22Rv1 (cell line): ENCODE results near the gene CFHR2.

Experiments
- H3K27ac ChIP-seq: fragments of 450-650 bp; 2 replicates; pipeline ENCODE4 v1.5.1; 2017
- ZFX ChIP-seq: fragments of 450-650 bp; IDR thresholded peaks from 2 replicates; pipeline ENCODE4 v1.6.1; 2017; ENCODE audit warnings: antibody characterized with exemption, borderline replicate concordance
- TF ChIP-seq, protein P1 (sequence below): fragments of 450-650 bp; IDR thresholded peaks from 2 replicates; pipeline ENCODE4 v1.5.1; 2017; ENCODE audit warnings: mild to moderate bottlenecking

The CFHR2 gene

DNA sequence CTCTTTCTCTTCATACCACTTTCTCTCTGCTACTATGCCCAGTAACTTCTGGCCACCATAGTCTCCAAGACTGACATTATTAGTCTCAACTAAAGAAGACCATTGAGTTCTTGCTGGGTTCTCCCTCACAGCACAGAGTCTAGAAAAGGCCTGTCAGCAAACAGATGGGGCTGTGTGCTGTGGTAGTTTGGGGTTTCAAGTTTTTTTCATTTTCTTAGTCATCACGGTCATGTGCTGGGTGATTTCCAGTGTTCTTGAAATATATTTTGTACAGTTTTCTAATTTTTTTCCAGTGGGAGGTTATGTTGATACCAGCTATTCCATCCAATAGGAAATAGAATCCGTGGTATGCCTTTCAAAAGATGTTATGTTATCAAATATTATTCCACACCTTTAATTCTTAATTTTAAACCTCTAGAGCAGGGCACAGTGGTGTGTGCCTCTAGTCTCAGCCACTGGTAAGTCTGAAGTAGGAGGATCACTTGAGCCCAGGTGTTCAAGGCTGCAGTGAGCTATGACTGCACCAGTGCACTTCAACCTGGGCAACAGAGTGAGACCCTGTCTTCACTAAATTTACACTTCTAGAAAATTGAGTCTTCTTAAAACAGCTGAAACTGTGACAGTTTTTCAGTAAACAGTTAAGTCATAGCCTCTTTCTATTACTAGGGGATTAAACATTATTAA lies 8.3 kb downstream of the CFHR2 start:
- no peak for TF ChIP-seq ZFX
- TF ChIP-seq, protein P1, sequence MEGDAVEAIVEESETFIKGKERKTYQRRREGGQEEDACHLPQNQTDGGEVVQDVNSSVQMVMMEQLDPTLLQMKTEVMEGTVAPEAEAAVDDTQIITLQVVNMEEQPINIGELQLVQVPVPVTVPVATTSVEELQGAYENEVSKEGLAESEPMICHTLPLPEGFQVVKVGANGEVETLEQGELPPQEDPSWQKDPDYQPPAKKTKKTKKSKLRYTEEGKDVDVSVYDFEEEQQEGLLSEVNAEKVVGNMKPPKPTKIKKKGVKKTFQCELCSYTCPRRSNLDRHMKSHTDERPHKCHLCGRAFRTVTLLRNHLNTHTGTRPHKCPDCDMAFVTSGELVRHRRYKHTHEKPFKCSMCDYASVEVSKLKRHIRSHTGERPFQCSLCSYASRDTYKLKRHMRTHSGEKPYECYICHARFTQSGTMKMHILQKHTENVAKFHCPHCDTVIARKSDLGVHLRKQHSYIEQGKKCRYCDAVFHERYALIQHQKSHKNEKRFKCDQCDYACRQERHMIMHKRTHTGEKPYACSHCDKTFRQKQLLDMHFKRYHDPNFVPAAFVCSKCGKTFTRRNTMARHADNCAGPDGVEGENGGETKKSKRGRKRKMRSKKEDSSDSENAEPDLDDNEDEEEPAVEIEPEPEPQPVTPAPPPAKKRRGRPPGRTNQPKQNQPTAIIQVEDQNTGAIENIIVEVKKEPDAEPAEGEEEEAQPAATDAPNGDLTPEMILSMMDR, result no peak
- H3K27ac ChIP-seq, result no peak overlapping the region

DNA sequence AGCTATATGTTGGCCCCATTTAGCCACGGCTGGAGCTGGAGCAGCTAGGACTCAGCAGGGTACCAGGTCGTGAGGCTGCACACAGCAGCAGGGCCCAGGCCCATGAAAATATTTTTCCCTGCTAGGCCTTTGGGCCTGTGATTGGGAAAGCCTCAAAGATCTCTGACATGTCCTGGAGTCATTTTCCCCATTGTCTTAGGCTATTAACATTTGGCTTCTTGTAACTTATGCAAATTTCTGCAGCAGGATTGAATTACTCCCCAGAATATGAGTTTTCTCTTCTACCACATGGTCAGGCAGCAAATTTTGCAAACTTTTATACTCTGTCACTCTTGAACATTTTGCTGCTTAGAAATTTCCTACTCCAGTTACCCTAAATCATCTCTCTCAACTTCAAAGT lies 11.2 kb downstream of the CFHR2 start:
- TF ChIP-seq ZFX, result no peak
- TF ChIP-seq, protein P1, result no peak
- H3K27ac ChIP-seq, result no peak overlapping the region

DNA sequence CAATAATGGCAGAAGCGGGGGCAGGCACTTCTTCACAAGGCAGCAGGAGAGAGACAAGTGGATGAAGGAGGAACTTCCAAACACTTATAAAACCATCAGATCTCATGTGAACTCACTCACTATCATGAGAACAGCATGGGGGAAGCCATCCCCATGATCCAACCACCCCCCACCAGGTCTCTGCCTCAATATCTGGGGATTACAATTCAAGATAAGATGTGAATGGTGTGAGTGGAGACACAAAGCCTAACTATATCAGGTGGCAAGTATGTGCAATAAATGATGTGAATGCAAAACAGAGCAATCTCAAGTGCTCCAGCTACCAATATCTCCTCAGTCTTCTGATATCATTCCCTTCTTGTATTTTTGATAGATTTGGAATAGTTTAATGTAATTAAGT lies 12.4 kb downstream of the CFHR2 start:
- no peak overlapping the region for H3K27ac ChIP-seq
- TF ChIP-seq ZFX, result no peak
- TF ChIP-seq, protein P1, result no peak

DNA sequence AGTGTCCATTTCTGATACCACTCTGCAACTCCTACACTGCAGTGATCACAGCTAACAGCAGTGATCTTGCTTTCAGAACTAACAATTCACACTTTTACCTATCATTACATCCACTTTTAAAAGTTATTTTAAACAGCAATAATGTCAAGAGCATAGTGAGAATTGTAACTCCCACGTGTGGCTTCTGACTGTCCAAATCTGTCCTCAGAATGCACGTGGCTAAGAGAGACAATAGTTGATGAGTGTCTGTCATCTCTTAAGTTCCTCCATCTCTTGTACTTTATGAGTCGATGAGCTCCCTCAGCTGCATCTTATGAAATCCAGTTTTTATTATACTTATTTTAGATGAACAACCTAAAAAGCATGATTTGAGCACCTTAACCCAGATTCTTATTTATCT lies 17.3 kb downstream of the CFHR2 start:
- no peak overlapping the region for H3K27ac ChIP-seq
- no peak for TF ChIP-seq ZFX
- TF ChIP-seq, protein P1, result no peak

DNA sequence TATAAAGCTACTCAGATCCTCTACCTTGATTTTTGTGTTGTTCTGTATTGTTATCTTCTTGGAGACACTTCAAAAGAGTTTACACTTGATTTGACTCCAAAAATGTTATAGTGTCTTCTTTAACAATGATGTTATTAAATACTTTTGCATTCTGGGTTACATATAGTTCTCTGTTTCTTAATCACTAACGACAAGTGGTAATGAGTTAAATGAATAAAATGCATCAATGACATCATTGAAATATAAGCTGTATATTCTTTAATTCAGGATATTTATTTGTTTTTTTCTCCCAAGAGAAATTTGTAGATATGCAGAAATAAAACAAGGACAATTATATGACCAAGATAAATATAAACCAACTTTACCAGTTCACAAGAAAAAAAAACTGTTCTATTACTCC lies 26.6 kb downstream of the CFHR2 start:
- H3K27ac ChIP-seq, result no peak overlapping the region
- TF ChIP-seq, protein P1, result no peak
- TF ChIP-seq ZFX, result no peak

DNA sequence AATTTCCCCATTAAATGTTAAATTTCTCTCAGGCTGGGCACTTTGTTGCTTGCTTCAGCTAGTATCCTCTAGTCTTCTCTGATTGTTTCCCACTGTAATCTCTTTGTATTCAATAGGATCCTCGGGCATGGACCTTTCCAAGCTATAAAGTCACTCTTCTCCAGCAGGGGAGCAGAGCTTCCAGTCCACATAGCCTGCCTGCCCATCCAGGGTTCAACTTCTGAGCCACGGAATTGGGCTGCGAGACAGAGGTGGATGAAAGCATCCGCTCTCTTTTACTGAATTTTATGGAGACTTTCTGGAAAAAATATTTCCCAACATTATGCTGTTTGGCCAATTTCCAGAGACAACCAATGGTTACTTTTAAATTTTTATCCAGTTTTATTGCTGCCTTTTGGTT lies 32.7 kb downstream of the CFHR2 start:
- no peak overlapping the region for H3K27ac ChIP-seq
- no peak for TF ChIP-seq ZFX
- TF ChIP-seq, protein P1, result no peak

DNA sequence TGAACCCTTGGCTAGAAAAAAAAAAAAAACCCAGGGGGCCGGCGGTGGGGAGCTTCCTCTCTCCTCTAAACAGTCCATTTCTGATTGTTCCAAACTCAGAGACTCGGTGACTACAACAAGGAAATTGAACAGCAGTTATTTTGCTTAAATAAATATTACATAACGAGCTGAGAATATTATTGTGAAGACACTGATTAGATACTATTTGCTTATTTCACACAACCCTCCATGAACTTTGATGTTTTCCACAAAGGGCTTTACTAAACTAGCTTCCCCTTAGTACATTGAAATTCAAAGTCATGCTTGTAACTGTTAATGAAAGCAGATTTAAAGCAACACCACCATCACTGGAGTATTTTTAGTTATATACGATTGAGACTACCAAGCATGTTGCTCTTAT lies 33.7 kb downstream of the CFHR2 start, which contains the start of gene CFHR5:
Gene CFHR5 (plus strand): TSS at position 279 of the 400 bp plus-strand sequence. CDS start 109 bp downstream, at position 388.
- TF ChIP-seq, protein P1, result no peak
- TF ChIP-seq ZFX, result no peak
- no peak within 1 kb of the TSS for H3K27ac ChIP-seq
